GM12878 (cell line): Measurements from ENCODE around the gene TMED3. TPM values are rescaled to one million over a fixed set of nuclear protein-coding genes. Genes with fewer than 3 reads are reported as not detected.

Experiments used
- ATAC-seq: fragments of 200-7000 bp; cut with Tn5 transposase; 3 replicates; pipeline ENCODE4 v1.9.1; 2020; ENCODE audit warnings: mild to moderate bottlenecking, moderate library complexity
- BruUV-seq: library from RNA; stranded (reverse); fragments of 400-500 nt; replicated peaks from 2 replicates; lab custom pipeline; 2021; lab: Mats Ljungman, UMichigan
- CTCF ChIA-PET: fragments of 300-600 bp; sonication (Branson Sonifier 250); formaldehyde crosslinking; extraction: SDS; loops from one replicate; lab custom pipeline; 2021; ENCODE audit warnings: inconsistent platforms; lab: Yijun Ruan, JAX
- POLR2A ChIA-PET: fragments of 350-600 bp; formaldehyde crosslinking; extraction: SDS; loops from one replicate; lab custom pipeline; 2021; ENCODE audit warnings: inconsistent platforms; lab: Charles Lee
- RAD21 ChIA-PET: fragments of 300-600 bp; sonication (Branson Sonifier 250); formaldehyde crosslinking; loops from one replicate; lab custom pipeline; 2023; ENCODE audit warnings: antibody characterized with exemption; ENCODE audit not compliant: unreplicated experiment; lab: Charles Lee
- SMC1A ChIA-PET: fragments of 300-600 bp; sonication (Branson Sonifier 250); formaldehyde crosslinking; loops from one replicate; lab custom pipeline; 2023; ENCODE audit not compliant: unreplicated experiment, uncharacterized antibody; lab: Charles Lee
- DNase-seq: peaks from one replicate; pipeline ENCODE4 v3.0.0-alpha.2; 2011; ENCODE audit warnings: low read depth, low spot score
- FAIRE-seq: peaks from 3 replicates; lab custom pipeline; 2011; peaks lifted over from hg19 to GRCh38; lab: Jason Lieb, UNC
- H2AFZ ChIP-seq: 2 replicates; pipeline ENCODE4 v1.6.0; 2011; ENCODE audit warnings: low read depth, low read length, control low read depth; ENCODE audit not compliant: control insufficient read depth
- H3K27ac ChIP-seq: 2 replicates; pipeline ENCODE4 v1.5.1; 2011; ENCODE audit warnings: control low read depth; ENCODE audit not compliant: control insufficient read depth, insufficient read depth
- H3K27me3 ChIP-seq, 2 experiments: replicated peaks in 1 of 2; 2 replicates each; pipeline versions ENCODE4 v1.6.0 to v1.6.1; 2011; ENCODE audit warnings: low read length in 1 of 2; ENCODE audit not compliant: control insufficient read depth in 2 of 2, insufficient read depth in 2 of 2
- H3K36me3 ChIP-seq, 2 experiments: 2 replicates each; pipeline ENCODE4 v1.5.1; 2011; ENCODE audit warnings: low read length in 1 of 2; ENCODE audit not compliant: control insufficient read depth in 2 of 2, insufficient read depth in 2 of 2
- H3K4me1 ChIP-seq: 2 replicates; pipeline ENCODE4 v1.6.1; 2011; ENCODE audit warnings: mild to moderate bottlenecking, low read length, moderate library complexity, mixed read lengths; ENCODE audit not compliant: control insufficient read depth, insufficient read depth
- H3K4me2 ChIP-seq: 2 replicates; pipeline ENCODE4 v1.6.0; 2011; ENCODE audit warnings: control low read depth; ENCODE audit not compliant: control insufficient read depth, insufficient read depth
- H3K4me3 ChIP-seq: fragments of 200-600 bp; sonication (generic); 2 replicates; pipeline ENCODE4 v1.5.1; 2016
- H3K79me2 ChIP-seq: 2 replicates; pipeline ENCODE4 v1.6.0; 2011; ENCODE audit warnings: low read length; ENCODE audit not compliant: control insufficient read depth, insufficient read depth
- H3K9ac ChIP-seq: 2 replicates; pipeline ENCODE4 v1.8.0; 2011; ENCODE audit warnings: low read length, control low read depth, mixed read lengths; ENCODE audit not compliant: control insufficient read depth, insufficient read depth
- H3K9me3 ChIP-seq: replicated peaks from 3 replicates; pipeline ENCODE4 v1.5.1; 2011; ENCODE audit warnings: mild to moderate bottlenecking, low read length; ENCODE audit not compliant: control insufficient read depth, insufficient read depth
- H4K20me1 ChIP-seq: 2 replicates; pipeline ENCODE4 v1.6.0; 2011; ENCODE audit not compliant: control insufficient read depth, insufficient read depth
- BMI1 ChIP-seq: fragments of 450-650 bp; IDR thresholded peaks from 2 replicates; pipeline ENCODE4 v1.6.1; 2016; ENCODE audit warnings: mild to moderate bottlenecking, moderate library complexity, borderline replicate concordance
- HDAC2 ChIP-seq: fragments of 200-600 bp; sonication (generic); IDR thresholded peaks from 2 replicates; pipeline ENCODE4 v1.6.1; 2017
- IKZF1 ChIP-seq: fragments of 450-650 bp; conservative IDR thresholded peaks from 2 replicates; pipeline ENCODE4 v1.6.1; 2017; ENCODE audit warnings: antibody characterized with exemption, mild to moderate bottlenecking
- MEF2B ChIP-seq: fragments of 450-650 bp; IDR thresholded peaks from 2 replicates; pipeline ENCODE4 v1.6.1; 2018; ENCODE audit warnings: mild to moderate bottlenecking, moderate library complexity; ENCODE audit not compliant: partially characterized antibody, poor library complexity, severe bottlenecking
- PAX8 ChIP-seq: fragments of 450-650 bp; IDR thresholded peaks from 2 replicates; pipeline ENCODE4 v1.6.1; 2017; ENCODE audit warnings: mild to moderate bottlenecking, moderate library complexity
- POLR2AphosphoS2 ChIP-seq: IDR thresholded peaks from 2 replicates; pipeline ENCODE4 v1.6.1; 2011; ENCODE audit warnings: low read depth, mild to moderate bottlenecking, low read length, improper control_type of control experiment, moderate library complexity
- RAD51 ChIP-seq: fragments of 450-650 bp; IDR thresholded peaks from 2 replicates; pipeline ENCODE4 v1.6.1; 2016; ENCODE audit warnings: moderate library complexity, mild to moderate bottlenecking, inconsistent platforms
- RCOR1 ChIP-seq: conservative IDR thresholded peaks from 2 replicates; pipeline ENCODE4 v1.6.1; 2012; ENCODE audit warnings: low read depth, low read length, improper control_type of control experiment
- RELA ChIP-seq: fragments of 450-650 bp; IDR thresholded peaks from 2 replicates; pipeline ENCODE4 v1.8.0; 2014; ENCODE audit warnings: borderline replicate concordance; ENCODE audit not compliant: partially characterized antibody
- RFX5 ChIP-seq: IDR thresholded peaks from 2 replicates; pipeline ENCODE4 v1.6.1; 2011; ENCODE audit warnings: low read depth, low read length, improper control_type of control experiment
- WGBS: methylation state at CpG from one replicate; pipeline ENCODE4 v1.1.6; 2016; ENCODE audit warnings: low lambda C conversion rate; ENCODE audit not compliant: insufficient replicate concordance, insufficient coverage; ENCODE audit errors: missing lambda C conversion rate; 5-methylcytosine and 5-hydroxymethylcytosine counted together
- in situ Hi-C: fragments of 300-500 bp; cut with MboI; formaldehyde crosslinking; loops from 9 replicates; pipeline ENCODE4 v1.14.3; 2018; ENCODE audit warnings: mixed read lengths
- intact Hi-C: fragments of 100-400 bp; cut with micrococcal nuclease; formaldehyde crosslinking; loops from one replicate; pipeline ENCODE4 v1.14.2; 2022; ENCODE audit not compliant: unreplicated experiment
- polyA plus RNA-seq, 11 experiments: library from polyadenylated mRNA; depleted of rRNA in 4 of 11; unstranded in 6 of 11; stranded (reverse) in 5 of 11; fragments of >200 nt; fragmentation: Nextera tagmentation in 4 of 11; fragmentation: Illumina TruSeq in 1 of 11; extraction: Ambion mirVana in 4 of 11; extraction: Trizol in 1 of 11; gene quantifications; 1 replicate in 1 of 11; 2 replicates in 10 of 11; pipeline versions ENCODE4 v1.2.1 to v1.2.3, GENCODE V29; 2011 to 2016; ENCODE audit warnings: inconsistent platforms in 2 of 11, missing spikeins in 2 of 11, low read depth in 1 of 11
- total RNA-seq, 4 experiments: library from RNA; depleted of rRNA in 3 of 4; stranded (reverse); fragments of >200 nt in 3 of 4; fragmentation: Illumina TruSeq in 1 of 4; extraction: Trizol in 1 of 4; gene quantifications; 2 replicates each; pipeline versions ENCODE4 v1.2.1 to v1.2.3, GENCODE V29; 2013 to 2021
- TF ChIP-seq, protein P1 (sequence below): IDR thresholded peaks from 2 replicates; pipeline ENCODE4 v1.6.1; 2012; ENCODE audit warnings: low read depth, low read length, improper control_type of control experiment
- TF ChIP-seq, protein P2 (sequence below): IDR thresholded peaks from 2 replicates; pipeline ENCODE4 v1.6.1; 2012; ENCODE audit warnings: low read length, inconsistent platforms
- TF ChIP-seq, protein P3 (sequence below): fragments of 450-650 bp; IDR thresholded peaks from 2 replicates; pipeline ENCODE4 v1.6.1; 2016; ENCODE audit warnings: mild to moderate bottlenecking

Gene TMED3
- total and polyA plus RNA-seq, 10 of the 15 experiments (the other 5 are each of a cell fraction or from before 2014, with no cell fraction given), result 7.6 to 95.8 (median 54.9) TPM

DNA sequence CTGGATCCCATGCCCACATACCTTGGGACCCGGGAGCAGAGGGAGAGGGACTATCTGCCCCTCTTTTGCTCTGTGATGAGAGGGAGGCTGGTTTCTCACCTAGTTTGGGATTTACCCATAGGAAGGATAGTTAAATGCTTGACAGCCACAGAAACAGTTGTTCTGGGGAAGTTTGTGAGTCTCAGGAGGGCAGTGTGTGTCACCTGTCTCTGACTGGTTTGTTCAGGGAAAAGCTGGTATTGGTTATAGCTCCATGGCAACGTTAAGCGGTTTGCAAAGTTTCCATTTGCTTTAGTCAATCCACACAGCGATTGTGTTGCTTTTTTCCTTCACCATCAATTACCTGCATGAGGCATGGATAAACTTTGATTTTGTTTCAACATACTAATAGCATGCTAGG lies 3.7 kb upstream of the TMED3 start:
- Histone ChIP-seq H3K9ac (no peak overlapping the region), H3K4me3 (no peak overlapping the region), H3K4me1 (peaks cover 4% of the 10 kb centered on the region), H3K4me2 (no peak overlapping the region), H3K9me3 (no peaks in the 10 kb centered on the region), H2AFZ (no peak overlapping the region), H4K20me1 (no peaks in the 10 kb centered on the region), H3K27me3 (peaks cover 0 to 7% of the 10 kb centered on the region in 2 experiments; a peak in 2 of 4 replicates), H3K36me3 (no peaks in the 10 kb centered on the region), H3K27ac (no peak overlapping the region), H3K79me2 (peaks cover 12% of the 10 kb centered on the region)
- DNase-seq (no peak), FAIRE-seq (no peak), ATAC-seq (no peak)
- intact Hi-C loops (no loop called here), in situ Hi-C loops (no loop called here)
- TF ChIP-seq RCOR1 (no peak), MEF2B (peak; percentile 57), HDAC2 (no peak), IKZF1 (0 out of 2 replicates have a peak, but pooled peaks have one; percentile 24), RFX5 (peak; percentile 66; the same call in 1 of the 2 replicates), POLR2AphosphoS2 (no peak)
- BruUV-seq, result no TSS peak
- ChIA-PET RAD21 (no interaction called here), POLR2A (no interaction called here), CTCF (interaction anchor here (0.7 kb wide), 1 partner anchor 75 kb away, joined by 3 read pairs; no protein-coding TSS in a partner anchor), SMC1A (interaction anchor here (1.1 kb wide), 1 partner anchor 10 kb away, joined by 3 read pairs; no protein-coding TSS in a partner anchor)
- WGBS, result 13% methylated on average over 4 of the region's 4 CpGs

DNA sequence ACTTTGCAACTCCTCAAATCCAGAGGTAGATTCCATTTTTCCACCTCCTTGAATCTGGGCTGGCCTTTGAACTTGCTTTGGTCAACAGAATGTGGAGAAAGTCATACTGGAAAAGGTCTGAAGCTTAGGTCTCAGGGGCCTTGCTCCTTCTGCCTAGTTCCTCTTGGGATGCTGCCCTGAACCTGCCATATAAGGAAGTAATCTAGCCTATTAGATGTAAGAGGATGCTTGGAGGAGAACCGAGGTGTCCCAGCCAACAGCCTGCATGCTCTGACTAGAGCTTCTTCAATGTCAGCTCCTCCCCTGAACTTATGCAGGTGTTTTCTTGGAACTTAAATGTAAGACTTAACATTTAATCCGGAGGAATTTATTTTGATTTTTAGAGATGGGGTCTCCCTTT lies 2.0 kb upstream of the TMED3 start:
- CTCF ChIA-PET, result interaction anchor here (1.2 kb wide), 1 partner anchor 12 kb away, joined by 7 read pairs; no protein-coding TSS in a partner anchor
- SMC1A ChIA-PET, result interaction anchor here (0.6 kb wide), 2 partner anchors 515 to 638 kb away, joined by 3 read pairs; no protein-coding TSS in a partner anchor
- no peak for ATAC-seq
- no peak for TF ChIP-seq MEF2B
- no peak for TF ChIP-seq BMI1
- TF ChIP-seq RELA, result no peak
- TF ChIP-seq, protein P1, sequence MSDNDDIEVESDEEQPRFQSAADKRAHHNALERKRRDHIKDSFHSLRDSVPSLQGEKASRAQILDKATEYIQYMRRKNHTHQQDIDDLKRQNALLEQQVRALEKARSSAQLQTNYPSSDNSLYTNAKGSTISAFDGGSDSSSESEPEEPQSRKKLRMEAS, result no peak
- TF ChIP-seq, protein P2, sequence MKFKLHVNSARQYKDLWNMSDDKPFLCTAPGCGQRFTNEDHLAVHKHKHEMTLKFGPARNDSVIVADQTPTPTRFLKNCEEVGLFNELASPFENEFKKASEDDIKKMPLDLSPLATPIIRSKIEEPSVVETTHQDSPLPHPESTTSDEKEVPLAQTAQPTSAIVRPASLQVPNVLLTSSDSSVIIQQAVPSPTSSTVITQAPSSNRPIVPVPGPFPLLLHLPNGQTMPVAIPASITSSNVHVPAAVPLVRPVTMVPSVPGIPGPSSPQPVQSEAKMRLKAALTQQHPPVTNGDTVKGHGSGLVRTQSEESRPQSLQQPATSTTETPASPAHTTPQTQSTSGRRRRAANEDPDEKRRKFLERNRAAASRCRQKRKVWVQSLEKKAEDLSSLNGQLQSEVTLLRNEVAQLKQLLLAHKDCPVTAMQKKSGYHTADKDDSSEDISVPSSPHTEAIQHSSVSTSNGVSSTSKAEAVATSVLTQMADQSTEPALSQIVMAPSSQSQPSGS, result no peak
- TF ChIP-seq RAD51, result no peak
- TF ChIP-seq PAX8, result no peak
- TF ChIP-seq, protein P3, sequence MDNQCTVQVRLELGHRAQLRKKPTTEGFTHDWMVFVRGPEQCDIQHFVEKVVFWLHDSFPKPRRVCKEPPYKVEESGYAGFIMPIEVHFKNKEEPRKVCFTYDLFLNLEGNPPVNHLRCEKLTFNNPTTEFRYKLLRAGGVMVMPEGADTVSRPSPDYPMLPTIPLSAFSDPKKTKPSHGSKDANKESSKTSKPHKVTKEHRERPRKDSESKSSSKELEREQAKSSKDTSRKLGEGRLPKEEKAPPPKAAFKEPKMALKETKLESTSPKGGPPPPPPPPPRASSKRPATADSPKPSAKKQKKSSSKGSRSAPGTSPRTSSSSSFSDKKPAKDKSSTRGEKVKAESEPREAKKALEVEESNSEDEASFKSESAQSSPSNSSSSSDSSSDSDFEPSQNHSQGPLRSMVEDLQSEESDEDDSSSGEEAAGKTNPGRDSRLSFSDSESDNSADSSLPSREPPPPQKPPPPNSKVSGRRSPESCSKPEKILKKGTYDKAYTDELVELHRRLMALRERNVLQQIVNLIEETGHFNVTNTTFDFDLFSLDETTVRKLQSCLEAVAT, result no peak

More for the DNA sequence above, 2.0 kb upstream of the TMED3 start:
- Histone ChIP-seq H3K4me3 (no peak overlapping the region), H3K27me3 (peaks cover 0 to 7% of the 10 kb centered on the region in 2 experiments; a peak in 2 of 4 replicates), H3K36me3 (peaks cover under 1 to 7% of the 10 kb centered on the region in 2 experiments; a peak in 2 of 4 replicates), H3K9ac (no peak overlapping the region), H4K20me1 (peaks cover 6% of the 10 kb centered on the region; the same call in 1 of the 2 replicates), H2AFZ (no peak overlapping the region), H3K9me3 (no peaks in the 10 kb centered on the region), H3K27ac (no peak overlapping the region), H3K4me2 (no peak overlapping the region), H3K79me2 (peaks cover 28% of the 10 kb centered on the region), H3K4me1 (peaks cover 18% of the 10 kb centered on the region)
- no peak for FAIRE-seq
- intact Hi-C loops (no loop called here), in situ Hi-C loops (no loop called here)
- RAD21 ChIA-PET, result no interaction called here
- POLR2A ChIA-PET, result interaction anchor here (0.6 kb wide), 1 partner anchor 640 kb away, joined by 5 read pairs; no protein-coding TSS in a partner anchor
- DNase-seq, result no peak
- WGBS, result 72% methylated on average over 2 of the region's 2 CpGs
- no TSS peak for BruUV-seq
